CD4-positive, alpha-beta T cell treated with Interleukin-17A for 1 hour (primary cell): Measurements from ENCODE around the gene HSD17B4.
"Not testable (repeated sequence)": the region's sequence is repeated elsewhere in the genome, so short reads cannot be mapped to it uniquely, and the experiment has no call there.

Source experiments
- DNase-seq: peaks from one replicate; pipeline ENCODE4 v3.0.0-alpha.2; 2020

Gene HSD17B4

GRCh38 chr5:119483155-119483554 is 30.9 kb downstream of the HSD17B4 start:
- no peak for DNase-seq

- DNase-seq, result no peak
These were observed 32.6 kb downstream of the HSD17B4 start for GRCh38 chr5:119484884-119485283.

DNA sequence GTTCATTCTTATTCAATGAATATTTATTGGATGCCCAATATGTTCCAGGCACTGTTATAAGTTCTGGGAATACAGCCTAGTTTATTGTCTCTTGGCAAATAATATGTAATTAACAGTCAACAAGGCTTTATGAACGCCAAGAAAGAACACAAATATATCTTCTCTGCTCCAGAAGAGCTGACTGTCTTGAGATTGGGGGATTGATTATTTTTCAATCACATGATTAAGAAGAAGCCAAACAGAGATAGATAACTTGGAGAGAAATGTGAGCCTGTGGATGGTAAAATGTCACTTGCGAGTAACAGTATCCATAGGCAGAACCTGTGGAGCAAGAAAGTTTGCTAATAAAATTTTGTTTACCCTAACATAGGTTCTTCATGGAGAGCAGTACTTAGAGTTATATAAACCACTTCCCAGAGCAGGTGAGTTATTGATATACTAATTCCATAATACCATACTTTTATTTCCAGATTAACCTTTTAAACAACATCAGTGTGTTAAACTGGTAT is 49.4 kb downstream of the HSD17B4 start:
- no peak for DNase-seq

- DNase-seq, result not testable (repeated sequence)
These were observed 51.6 kb downstream of the HSD17B4 start for GRCh38 chr5:119503939-119504338.

DNA sequence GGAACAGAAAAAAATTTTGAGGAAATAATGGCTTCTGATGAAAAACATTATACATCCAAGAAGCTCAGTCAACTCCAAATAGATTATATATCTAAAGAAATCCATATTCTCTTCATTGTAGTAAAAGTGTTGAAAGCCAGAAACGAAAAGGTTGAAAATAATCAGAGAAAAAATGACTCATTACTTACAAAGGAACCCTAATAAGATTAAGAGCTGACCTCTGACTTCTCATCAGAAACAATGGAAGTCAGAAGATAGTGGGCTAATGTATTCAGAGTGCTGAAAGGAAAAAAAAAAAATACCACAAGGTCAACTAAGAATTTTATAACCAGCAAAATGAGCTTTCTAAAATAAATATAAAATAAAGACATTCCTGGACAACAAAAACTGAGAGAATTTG is 60.0 kb downstream of the HSD17B4 start:
- DNase-seq, result no peak

DNA sequence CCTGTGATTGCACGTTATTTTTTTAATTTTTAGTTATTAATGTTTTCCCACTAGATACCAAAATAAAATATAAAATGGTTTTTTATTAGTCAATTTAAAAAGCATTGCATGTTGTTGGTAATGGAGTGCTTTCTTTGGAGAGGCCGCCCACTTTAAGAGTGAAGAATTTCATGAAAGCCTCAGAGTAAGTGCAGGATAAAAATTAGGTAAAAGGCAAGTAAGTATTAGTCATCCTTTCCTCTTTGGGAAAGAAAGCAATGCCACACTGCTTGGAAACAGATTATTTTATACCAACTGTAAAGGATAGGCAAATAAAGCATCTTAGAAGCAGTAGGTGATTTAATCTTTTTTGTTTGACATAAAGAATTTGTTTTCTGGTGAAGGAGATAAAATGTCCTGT is 62.9 kb downstream of the HSD17B4 start:
- DNase-seq, result no peak

- DNase-seq, result not testable (repeated sequence)
These were observed 64.8 kb downstream of the HSD17B4 start for GRCh38 chr5:119517115-119517514.

- DNase-seq, result no peak
These were observed 68.9 kb downstream of the HSD17B4 start for GRCh38 chr5:119521232-119521631.

DNA sequence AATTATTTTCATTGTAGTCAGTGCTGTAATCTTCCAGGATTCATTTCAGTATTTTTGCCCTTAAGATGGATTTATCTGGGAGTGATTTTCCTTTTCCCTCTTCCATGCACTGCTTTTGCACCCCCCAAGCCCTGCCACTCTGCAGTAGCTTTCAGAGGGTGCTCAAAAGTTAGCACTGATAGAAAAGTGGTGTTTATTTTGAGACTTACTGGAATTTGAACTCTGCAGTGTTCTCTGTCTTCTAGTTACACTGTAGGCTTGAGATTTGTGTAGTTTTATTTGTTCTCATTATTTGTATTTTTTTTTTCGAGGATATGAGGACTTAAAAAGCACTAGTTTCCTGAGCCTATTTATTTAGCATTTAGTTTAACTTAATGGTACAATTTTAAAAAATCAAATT is 70.5 kb downstream of the HSD17B4 start:
- no peak for DNase-seq

DNA sequence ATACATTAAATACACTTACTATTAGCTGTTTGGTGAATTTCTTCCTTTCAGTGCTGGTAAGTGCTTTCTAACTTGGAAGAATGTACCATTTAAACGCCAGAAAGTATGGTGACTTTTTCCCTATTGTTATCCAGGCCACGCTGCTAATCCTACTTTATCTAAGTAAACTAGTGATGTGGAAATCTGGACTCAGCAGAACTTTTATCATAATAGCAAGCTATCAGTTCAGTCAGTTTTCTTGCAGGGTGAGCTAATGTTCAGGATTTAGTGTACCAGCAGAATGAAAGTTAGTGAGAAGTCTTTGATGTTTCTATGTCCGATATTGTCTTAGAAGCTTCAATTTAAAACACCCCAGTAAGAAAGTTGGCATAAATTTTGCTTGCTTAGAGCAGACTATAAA is 72.2 kb downstream of the HSD17B4 start:
- no peak for DNase-seq

DNA sequence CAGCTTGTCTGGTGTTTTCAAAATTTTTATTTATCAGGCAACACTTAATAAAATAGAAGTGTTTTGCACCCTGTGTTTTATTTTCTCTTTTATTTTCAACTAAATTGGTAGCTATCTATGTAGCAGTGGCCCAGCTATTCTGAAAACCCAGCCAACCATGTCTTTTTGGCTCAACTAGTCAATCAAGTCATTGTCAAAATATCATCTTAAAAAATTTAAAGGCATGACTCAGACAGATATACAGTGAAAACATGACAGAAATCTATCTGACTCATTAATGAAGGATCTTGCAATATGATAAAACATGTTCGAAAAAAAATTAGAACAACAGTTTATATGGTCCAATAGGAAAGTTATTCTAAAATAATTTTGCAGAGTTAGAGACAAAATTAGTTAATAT is 75.1 kb downstream of the HSD17B4 start:
- no peak for DNase-seq

DNA sequence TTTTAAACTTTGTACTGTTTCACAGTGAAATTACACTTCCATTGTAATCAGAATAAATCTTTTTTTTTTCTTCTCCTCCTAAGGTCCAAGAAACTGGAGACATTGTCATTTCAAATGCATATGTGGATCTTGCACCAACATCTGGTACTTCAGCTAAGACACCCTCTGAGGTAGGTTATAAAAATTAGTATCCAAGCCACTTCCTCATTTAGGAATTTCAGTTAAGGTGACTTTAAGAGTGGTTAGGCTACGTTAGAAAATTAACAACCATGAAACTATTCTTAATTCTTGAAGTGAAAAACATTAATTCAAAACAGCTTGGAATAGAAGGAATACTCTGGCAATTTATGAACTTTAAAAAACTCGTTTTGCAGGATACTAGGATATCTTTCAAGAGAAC is 77.5 kb downstream of the HSD17B4 start:
- DNase-seq, result no peak

- DNase-seq, result no peak
These were observed 80.3 kb downstream of the HSD17B4 start for GRCh38 chr5:119532637-119533036.

- no peak for DNase-seq
These were observed 85.4 kb downstream of the HSD17B4 start for GRCh38 chr5:119537704-119538103.

DNA sequence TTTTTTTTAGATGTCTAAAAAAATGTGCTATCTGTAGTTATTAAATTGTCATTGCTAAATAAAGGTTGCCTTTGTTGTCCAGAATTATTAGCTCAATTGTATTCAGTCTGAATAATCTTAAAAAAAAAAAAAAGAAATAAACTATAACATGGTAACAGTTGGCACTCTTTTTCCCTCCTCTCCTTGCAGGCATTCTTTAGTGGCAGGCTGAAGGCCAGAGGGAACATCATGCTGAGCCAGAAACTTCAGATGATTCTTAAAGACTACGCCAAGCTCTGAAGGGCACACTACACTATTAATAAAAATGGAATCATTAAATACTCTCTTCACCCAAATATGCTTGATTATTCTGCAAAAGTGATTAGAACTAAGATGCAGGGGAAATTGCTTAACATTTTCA is 89.4 kb downstream of the HSD17B4 start:
- DNase-seq, result no peak

DNA sequence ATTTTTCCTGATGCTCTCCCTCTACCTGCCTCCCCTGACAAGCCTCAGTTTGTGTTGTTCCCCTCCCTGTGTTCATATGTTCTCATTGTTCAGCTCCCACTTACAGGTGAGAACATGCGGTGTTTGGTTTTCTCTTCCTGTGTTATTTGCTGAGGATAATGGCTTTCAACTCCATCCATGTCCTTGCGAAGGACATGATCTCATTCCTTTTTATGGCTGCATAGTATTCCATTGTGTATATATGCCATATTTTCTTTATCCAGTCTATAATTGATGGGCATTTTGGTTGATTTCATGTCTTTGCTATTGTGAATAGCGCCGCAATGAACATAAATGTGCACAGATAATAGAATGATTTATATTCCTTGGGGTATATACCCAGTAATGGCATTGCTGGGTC is 99.5 kb downstream of the HSD17B4 start:
- no peak for DNase-seq

GRCh38 chr5:119554597-119554996 is 102.3 kb downstream of the HSD17B4 start:
- DNase-seq, result no peak

GRCh38 chr5:119570910-119571309 is 118.6 kb downstream of the HSD17B4 start:
- DNase-seq, result no peak

GRCh38 chr5:119578937-119579336 is 126.6 kb downstream of the HSD17B4 start:
- no peak for DNase-seq

DNA sequence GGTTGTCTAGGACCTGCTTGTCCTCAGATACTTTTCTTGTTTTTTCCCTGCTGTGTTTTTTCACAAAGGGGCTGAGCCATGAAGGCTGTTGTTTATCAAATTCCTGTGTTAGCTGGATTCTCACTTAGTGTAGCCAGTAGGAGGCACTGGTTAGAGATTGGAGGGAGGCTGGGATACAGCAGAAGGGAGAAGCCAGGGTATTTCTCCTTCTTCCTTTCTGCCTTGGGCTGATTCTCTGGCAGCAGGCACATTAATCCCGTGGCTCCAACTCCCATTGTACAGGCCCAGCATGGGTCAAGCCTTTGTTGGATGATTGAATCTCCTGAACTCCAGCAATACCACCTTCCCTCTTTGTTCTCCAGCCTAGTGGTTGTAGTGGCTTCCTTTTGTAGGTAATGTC is 130.7 kb downstream of the HSD17B4 start:
- no peak for DNase-seq

DNA sequence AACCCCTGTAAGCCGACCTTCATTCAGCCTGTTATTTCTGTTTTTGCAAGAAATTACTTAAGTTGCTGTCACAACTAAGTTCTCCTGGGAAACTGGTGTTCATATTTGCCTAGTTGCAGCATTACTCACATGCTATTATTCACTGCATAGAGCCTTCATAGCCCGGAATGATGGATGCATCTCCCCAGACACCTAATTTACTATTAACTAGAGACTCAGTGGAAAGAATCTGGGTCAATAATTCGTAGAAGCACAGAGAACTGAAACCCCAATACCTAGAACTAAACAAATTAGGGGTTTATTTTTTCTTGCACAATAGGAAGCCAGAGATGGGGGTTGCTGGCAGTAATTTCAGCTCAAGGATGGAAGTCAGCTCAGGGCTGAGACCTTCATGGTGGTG is 131.4 kb downstream of the HSD17B4 start:
- no peak for DNase-seq
